Large intestine (tissue), 3 donors: ENCODE data around the gene CEP57L1. TPM values are rescaled to one million over a fixed set of nuclear protein-coding genes. Genes with fewer than 3 reads are reported as not detected.
"Not testable (repeated sequence)": the region's sequence is repeated elsewhere in the genome, so short reads cannot be mapped to it uniquely, and the experiment has no call there.

Experiments
- DNase-seq, 2 donors: peaks; one replicate each; pipeline versions ENCODE4 v3.0.0 to v3.0.0-alpha.2; 2013
- H3K27ac ChIP-seq: one replicate; pipeline ENCODE4 v1.5.1; 2013; ENCODE audit warnings: low read length
- H3K27me3 ChIP-seq: 2 replicates; pipeline ENCODE4 v1.6.1; 2013; ENCODE audit warnings: low read length; ENCODE audit not compliant: control insufficient read depth, insufficient read depth
- H3K36me3 ChIP-seq: 2 replicates; pipeline ENCODE4 v1.6.1; 2013; ENCODE audit warnings: low read length; ENCODE audit not compliant: control insufficient read depth, insufficient read depth
- H3K4me1 ChIP-seq: one replicate; pipeline ENCODE4 v1.6.1; 2013; ENCODE audit warnings: low read length; ENCODE audit not compliant: control insufficient read depth, insufficient read depth
- H3K4me3 ChIP-seq: one replicate; pipeline ENCODE4 v1.5.1; 2013; ENCODE audit warnings: low read length
- H3K9me3 ChIP-seq: one replicate; pipeline ENCODE4 v1.6.1; 2013; ENCODE audit warnings: mild to moderate bottlenecking, low read depth, low read length, moderate library complexity; ENCODE audit not compliant: control insufficient read depth
- WGBS: methylation state at CpG from one replicate; pipeline ENCODE4 v1.1.5; 2013; ENCODE audit warnings: low lambda C conversion rate; ENCODE audit not compliant: insufficient coverage; 5-methylcytosine and 5-hydroxymethylcytosine counted together
- polyA plus RNA-seq: library from polyadenylated mRNA; unstranded; fragments of 120-200 nt; gene quantifications from one replicate; pipeline ENCODE4 v1.2.1, GENCODE V29; 2013

The CEP57L1 gene
- polyA plus RNA-seq, 1 donor: 14.3 TPM

DNA sequence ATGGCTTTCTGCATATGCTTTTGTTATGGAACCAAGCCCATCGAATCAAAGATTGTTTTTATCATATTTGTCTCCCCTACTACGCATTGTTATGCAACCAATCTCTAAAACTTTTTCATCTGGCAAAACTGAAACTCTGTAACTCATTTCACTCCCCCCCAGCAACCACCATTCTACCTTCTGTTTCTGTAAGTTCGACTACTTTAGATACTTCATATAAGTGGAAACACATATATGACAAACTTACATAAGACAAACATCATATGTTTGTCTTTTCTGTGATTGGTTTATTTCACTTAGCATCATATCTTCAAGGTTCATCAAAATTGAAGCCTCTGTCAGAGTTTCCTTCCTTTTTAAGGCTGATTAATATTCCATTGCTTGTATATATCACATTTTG is 34.8 kb downstream of the CEP57L1 start:
- Histone ChIP-seq H3K9me3 (no peaks in the 10 kb centered on the region), H3K4me3 (no peak overlapping the region), H3K27ac (no peak overlapping the region), H3K27me3 (no peaks in the 10 kb centered on the region), H3K4me1 (no peaks in the 10 kb centered on the region), H3K36me3 (no peaks in the 10 kb centered on the region)
- DNase-seq: no peak
- 94% methylated on average over 3 of the region's 3 CpGs for WGBS

DNA sequence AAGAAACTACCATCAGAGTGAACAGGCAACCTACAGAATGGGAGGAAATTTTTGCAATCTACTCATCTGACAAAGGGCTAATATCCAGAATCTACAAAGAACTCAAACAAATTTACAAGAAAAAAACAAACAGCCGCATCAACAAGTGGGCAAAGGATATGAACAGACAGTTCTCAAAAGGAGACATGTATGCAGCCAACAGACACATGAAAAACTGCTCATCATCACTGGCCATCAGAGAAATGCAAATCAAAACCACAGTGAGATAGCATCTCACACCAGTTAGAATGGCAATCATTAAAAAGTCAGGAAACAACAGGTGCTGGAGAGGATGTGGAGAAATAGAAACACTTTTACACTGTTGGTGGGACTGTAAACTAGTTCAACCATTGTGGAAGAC is 40.3 kb downstream of the CEP57L1 start:
- DNase-seq, H3K4me1 ChIP-seq, H3K9me3 ChIP-seq, H3K4me3 ChIP-seq, H3K27ac ChIP-seq, H3K36me3 ChIP-seq, H3K27me3 ChIP-seq: not testable (repeated sequence)
- WGBS: no CpG with 5 or more reads among the region's 1 CpG

DNA sequence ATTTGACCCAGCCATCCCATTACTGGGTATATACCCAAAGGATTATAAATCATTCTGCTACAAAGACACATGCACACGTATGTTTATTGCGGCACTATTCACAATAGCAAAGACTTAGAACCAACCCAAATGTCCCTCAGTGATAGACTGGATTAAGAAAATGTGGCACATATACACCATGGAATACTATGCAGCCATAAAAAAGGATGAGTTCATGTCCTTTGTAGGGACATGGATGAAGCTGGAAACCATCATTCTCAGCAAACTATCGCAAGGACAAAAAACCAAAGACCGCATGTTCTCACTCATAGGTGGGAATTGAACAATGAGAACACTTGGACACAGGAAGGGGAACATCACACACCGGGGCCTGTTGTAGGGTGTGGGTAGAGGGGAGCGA is 40.7 kb downstream of the CEP57L1 start:
- not testable (repeated sequence) for H3K4me3 ChIP-seq, H3K4me1 ChIP-seq, H3K27me3 ChIP-seq, H3K27ac ChIP-seq, H3K36me3 ChIP-seq, DNase-seq, H3K9me3 ChIP-seq
- no CpG with 5 or more reads among the region's 6 CpGs for WGBS

DNA sequence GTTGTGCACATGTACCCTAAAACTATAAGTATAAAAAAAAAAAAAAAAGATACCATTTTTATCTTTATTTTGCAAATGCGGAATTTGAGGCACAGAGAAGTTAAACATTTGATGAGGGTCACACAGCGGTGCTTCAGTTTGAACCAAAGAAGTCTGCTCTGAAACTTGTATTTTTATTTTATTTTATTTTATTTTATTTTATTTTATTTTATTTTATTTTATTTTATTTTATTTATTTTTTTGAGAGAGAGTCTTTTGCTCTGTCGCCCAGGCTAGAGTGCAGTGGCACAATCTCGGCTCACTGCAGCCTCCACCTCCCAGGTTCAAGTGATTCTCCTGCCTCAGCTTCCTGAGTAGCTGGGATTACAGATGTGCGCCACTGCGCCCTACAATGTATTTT is 41.2 kb downstream of the CEP57L1 start:
- not testable (repeated sequence) for DNase-seq, H3K36me3 ChIP-seq, H3K4me3 ChIP-seq, H3K9me3 ChIP-seq, H3K27me3 ChIP-seq, H3K27ac ChIP-seq, H3K4me1 ChIP-seq
- 93% methylated on average over 3 of the region's 6 CpGs for WGBS

DNA sequence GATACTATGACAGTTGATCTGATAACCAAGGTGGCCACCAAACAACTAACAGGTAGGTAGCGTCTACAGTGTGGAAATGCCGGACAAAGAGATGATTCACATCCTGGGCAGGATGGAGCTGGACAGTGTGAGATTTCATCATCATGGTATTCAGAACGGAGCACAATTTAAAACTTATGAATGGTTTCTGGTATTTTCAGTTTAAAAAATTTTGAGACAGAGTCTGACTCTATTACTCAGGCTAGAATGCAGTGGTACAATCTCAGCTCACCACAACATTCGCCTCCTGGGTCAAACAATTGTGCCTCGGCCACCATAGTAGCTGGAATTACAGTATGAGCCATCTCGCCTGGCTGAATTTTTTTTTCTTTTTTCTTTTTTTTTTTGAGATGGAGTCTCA is 43.8 kb downstream of the CEP57L1 start:
- 80% methylated on average over 1 of the region's 6 CpGs for WGBS
- H3K4me1 ChIP-seq: no peaks in the 10 kb centered on the region
- H3K27ac ChIP-seq: no peak overlapping the region
- no peak overlapping the region for H3K4me3 ChIP-seq
- DNase-seq: no peak
- no peaks in the 10 kb centered on the region for H3K9me3 ChIP-seq
- H3K27me3 ChIP-seq: no peaks in the 10 kb centered on the region
- no peaks in the 10 kb centered on the region for H3K36me3 ChIP-seq

DNA sequence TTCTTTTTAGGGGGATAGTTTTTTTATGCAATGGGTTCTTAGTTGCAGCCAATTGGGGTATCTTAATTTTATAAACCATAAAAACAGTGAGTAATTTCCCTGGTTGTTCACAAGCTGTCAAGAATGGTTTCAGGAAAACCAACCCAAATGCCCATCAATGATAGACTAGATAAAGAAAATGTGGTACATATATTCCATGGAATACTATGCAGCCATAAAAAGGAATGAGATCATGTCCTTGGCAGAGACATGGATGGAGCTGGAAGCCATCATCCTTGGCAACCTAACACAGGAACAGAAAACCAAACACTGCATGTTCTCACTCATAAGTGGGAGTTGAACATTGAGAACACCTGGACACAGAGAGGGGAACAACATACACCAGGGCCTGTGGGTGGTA is 46.8 kb downstream of the CEP57L1 start:
- not testable (repeated sequence) for DNase-seq, H3K4me3 ChIP-seq, H3K27me3 ChIP-seq, H3K36me3 ChIP-seq, H3K27ac ChIP-seq, H3K4me1 ChIP-seq, H3K9me3 ChIP-seq

DNA sequence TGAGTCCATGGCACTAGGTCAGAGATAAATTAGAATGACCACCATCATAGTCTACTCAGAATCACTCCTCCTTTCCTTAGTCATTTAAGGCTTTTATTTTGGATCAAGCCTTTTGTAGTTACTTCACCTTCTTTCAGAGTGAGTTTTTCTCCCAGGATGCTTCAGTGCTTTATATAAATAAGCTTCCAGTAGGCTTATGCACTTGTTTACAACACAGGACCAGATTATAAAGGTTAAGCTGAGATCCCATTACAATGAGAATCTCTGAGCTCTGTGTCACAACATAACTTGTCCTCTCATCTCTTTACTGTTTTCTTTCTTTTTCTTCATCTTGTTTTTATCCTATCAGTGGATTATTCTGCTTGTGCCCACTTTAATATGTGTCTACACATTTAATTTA is 47.9 kb downstream of the CEP57L1 start:
- no peak for DNase-seq
- Histone ChIP-seq H3K27ac (no peak overlapping the region), H3K27me3 (no peaks in the 10 kb centered on the region), H3K4me3 (no peak overlapping the region), H3K4me1 (no peaks in the 10 kb centered on the region), H3K36me3 (no peaks in the 10 kb centered on the region), H3K9me3 (no peaks in the 10 kb centered on the region)

DNA sequence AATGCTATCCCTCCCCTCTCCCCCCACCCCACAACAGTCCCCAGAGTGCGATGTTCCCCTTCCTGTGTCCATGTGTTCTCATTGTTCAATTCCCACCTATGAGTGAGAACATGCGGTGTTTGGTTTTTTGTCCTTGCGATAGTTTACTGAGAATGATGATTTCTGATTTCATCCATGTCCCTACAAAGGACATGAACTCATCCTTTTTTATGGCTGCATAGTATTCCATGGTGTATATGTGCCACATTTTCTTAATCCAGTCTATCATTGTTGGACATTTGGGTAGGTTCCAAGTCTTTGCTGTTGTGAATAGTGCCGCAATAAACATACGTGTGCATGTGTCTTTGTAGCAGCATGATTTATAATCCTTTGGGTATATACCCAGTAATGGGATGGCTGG is 52.9 kb downstream of the CEP57L1 start:
- not testable (repeated sequence) for H3K4me1 ChIP-seq, H3K9me3 ChIP-seq, H3K36me3 ChIP-seq, H3K4me3 ChIP-seq, H3K27ac ChIP-seq, H3K27me3 ChIP-seq, DNase-seq
- WGBS: no CpG with 5 or more reads among the region's 5 CpGs

DNA sequence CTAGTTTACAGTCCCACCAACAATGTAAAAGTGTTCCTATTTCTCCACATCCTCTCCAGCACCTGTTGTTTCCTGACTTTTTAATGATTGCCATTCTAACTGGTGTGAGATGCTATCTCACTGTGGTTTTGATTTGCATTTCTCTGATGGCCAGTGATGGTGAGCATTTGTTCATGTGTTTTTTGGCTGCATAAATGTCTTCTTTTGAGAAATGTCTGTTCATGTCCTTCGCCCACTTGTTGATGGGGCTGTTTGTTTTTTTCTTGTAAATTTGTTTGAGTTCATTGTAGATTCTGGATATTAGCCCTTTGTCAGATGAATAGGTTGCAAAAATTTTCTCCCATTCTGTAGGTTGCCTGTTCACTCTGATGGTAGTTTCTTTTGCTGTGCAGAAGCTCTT is 53.4 kb downstream of the CEP57L1 start:
- not testable (repeated sequence) for H3K36me3 ChIP-seq, H3K4me1 ChIP-seq, H3K9me3 ChIP-seq, H3K4me3 ChIP-seq, DNase-seq, H3K27ac ChIP-seq, H3K27me3 ChIP-seq
- no CpG with 5 or more reads among the region's 1 CpG for WGBS

DNA sequence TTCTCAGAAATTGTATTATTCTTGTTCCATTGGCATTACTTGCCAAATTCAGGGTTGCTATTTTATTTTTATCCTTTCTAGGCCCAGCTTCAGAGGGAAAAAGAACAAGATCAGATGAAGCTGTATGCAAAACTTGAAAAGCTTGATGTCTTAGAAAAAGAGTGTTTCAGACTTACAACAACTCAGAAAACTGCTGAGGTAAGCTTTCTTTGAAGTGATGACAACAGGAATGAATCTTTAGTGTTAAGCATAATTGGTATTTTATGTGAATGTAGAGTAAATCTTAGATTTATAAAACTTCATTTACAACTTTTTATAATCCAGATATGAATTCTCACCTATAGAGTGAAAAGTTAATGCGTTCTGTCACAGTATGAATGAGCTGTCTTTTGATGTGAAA is 58.4 kb downstream of the CEP57L1 start:
- no peaks in the 10 kb centered on the region for H3K27me3 ChIP-seq
- 80% methylated on average over 1 of the region's 1 CpG for WGBS
- no peak overlapping the region for H3K27ac ChIP-seq
- peaks cover 3% of the 10 kb centered on the region for H3K9me3 ChIP-seq
- H3K4me3 ChIP-seq: no peak overlapping the region
- H3K36me3 ChIP-seq: peaks cover 2% of the 10 kb centered on the region
- H3K4me1 ChIP-seq: no peaks in the 10 kb centered on the region
- DNase-seq: no peak

DNA sequence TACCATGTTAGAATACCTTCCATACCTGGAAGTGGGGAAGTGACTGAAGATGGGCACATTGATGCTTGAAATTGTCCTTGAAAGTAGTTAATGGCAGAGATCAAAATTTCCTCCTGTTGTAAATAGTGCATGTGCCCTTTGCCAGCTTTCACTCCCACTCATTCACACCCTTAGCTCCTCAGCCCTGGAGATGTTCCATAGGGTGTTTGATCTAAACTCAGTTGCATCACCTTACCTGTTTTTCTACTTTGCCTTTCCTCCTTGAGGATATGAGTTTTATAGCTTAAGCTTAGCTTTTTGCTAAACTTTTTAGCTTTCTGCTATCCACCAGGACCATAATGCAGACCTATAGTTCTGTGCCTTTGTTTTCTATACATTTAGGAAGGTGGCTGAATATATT is 69.0 kb downstream of the CEP57L1 start:
- no peak overlapping the region for H3K27ac ChIP-seq
- H3K36me3 ChIP-seq: no peaks in the 10 kb centered on the region
- no peak overlapping the region for H3K4me3 ChIP-seq
- H3K9me3 ChIP-seq: no peaks in the 10 kb centered on the region
- DNase-seq: no peak
- H3K4me1 ChIP-seq: no peaks in the 10 kb centered on the region
- no peaks in the 10 kb centered on the region for H3K27me3 ChIP-seq
